GM19351 (cell line): ENCODE results near the gene SURF2.
"Not testable (repeated sequence)": the region's sequence is repeated elsewhere in the genome, so short reads cannot be mapped to it uniquely, and the experiment has no call there.

Source experiments
- ATAC-seq: cut with Tn5 transposase; IDR thresholded peaks from one replicate; pipeline ENCODE4 v1.9.1; 2021; ENCODE audit warnings: mild to moderate bottlenecking, moderate library complexity; ENCODE audit not compliant: unreplicated experiment

SURF2 gene

DNA sequence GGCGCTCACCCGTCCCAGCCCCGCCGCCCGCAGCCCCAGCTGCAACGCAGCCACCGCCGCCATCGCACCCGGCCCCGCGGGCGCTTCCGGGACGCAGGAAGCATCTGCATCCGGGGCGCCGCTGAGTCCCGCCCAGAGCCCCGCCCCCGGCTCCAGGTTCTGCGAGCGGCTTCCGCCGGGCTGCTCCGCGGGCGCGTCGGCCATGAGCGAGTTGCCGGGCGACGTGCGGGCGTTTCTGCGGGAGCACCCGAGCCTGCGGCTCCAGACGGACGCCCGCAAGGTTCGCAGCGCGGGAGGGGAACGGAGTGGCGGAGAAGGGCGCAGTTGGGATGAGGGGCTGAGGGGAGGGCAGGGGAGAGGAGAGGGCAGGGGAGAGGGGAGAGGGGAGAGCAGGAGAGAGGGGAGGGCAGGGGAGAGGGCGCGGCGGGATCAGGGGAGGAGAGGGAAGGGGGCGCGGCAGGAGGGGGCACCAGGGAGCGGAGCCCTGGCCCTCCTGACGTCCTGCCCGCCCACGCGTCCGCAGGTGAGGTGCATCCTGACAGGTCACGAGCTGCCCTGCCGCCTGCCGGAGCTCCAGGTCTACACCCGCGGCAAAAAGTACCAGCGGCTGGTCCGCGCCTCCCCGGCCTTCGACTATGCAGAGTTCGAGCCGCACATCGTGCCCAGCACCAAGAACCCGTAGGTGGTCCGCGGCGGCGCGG, at the start of gene SURF2, which contains the start of gene SURF1:
TSS of gene SURF2 (plus strand) at position 160 of the 701 bp plus-strand sequence. CDS start at position 203, 43 bp downstream.
TSS of gene SURF1 (minus strand) at position 97 of the 701 bp plus-strand sequence. CDS start at position 63, 34 bp downstream.
- peak; percentile 79 for ATAC-seq

DNA sequence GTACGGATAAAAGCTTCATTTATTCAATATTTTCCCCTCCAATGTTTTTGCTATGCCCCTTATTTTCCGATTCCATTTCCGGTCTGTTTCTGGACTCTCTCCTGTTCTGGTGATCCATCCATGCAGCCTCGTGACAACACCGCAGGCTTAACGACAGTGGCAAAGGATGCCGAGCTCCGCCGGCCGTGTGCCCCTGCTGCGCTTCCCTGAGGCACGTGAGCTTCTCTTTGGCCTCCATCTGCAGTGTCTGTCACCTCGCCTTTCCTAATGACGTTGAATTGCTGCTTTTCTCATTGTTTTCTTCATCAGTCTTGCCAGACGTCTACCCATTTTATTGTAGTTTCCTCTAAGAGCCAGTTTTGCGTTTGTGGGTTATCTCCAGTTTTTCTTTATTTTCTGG, 49.0 kb upstream of the SURF2 start:
- ATAC-seq = no peak

DNA sequence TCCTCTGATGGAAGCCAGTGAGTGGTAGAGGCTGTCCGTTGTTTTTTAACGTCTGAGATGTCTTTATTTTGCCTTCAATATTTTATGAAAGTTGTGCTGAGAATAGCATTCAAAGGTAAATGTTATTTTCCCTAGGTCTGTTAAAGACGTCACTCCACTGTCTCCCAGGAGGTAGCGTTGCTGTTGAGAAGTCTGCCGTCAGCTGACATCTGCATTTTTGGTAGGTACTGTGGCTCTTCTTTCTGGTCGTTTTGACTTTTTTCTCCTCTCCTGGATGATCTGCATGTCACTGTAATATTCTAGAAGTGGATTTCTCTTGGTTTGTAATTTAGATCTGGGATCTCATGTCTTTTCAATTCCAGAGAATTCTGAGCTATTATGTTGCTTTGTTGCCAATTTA, 46.7 kb upstream of the SURF2 start:
- no peak for ATAC-seq

DNA sequence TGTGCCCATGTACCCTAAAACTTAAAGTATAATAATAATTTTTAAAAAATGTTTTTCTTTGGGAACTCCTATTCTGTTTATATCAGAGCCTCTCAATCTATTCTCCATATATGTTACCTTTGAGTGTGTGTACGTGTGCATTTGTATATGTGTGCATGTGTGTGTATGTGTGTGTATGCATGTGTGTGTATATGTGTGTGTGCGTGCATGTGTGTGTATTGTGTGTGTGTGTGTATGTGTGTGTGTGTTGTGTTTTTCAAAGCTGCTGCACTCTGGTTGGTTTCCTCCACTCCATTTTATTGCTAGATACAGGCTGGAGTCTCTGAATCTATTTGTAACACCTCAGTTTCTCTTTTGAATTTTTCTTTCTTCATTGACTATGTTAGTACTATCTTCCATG, 40.4 kb upstream of the SURF2 start:
- no peak for ATAC-seq

DNA sequence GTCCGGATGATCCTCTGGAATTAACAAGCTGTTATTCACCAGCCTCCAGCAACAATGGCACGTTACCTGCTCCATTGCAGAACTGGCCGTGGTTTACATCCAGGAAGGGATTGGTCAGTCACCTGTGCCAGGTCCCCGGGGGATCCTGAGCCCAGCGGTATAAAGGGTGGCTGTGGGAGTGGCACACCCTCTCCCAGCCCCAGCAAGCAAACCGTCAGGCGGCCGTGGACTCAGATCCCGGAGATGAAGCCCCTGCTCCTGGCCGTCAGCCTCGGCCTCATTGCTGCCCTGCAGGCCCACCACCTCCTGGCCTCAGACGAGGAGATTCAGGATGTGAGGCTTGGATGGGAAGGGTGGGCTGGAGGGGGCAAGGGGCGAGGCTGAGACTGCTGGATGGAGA, 38.8 kb upstream of the SURF2 start:
- not testable (repeated sequence) for ATAC-seq

DNA sequence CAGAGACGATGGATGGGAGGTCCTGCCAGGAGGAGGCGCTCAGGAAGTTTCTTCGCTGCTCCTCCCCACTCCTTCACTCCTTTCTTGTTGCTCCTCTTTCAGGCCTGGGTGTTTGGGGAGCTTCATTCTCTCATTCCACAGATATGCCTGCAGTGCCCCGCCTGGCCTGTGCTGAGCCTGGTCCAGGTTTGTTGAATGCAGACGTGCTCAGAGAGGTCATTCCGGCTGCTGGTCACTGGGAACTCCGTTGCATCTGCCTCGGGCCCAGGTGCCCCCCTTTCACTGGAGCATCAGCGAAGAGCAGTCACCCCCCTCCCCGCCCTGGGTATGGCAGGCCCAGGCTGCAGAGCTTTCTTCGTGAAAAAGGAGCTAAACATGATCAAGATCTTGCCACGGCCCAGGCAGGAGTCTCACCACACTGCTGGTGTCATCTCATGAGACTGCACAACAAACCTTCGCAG, 35.9 kb upstream of the SURF2 start:
- ATAC-seq = no peak

DNA sequence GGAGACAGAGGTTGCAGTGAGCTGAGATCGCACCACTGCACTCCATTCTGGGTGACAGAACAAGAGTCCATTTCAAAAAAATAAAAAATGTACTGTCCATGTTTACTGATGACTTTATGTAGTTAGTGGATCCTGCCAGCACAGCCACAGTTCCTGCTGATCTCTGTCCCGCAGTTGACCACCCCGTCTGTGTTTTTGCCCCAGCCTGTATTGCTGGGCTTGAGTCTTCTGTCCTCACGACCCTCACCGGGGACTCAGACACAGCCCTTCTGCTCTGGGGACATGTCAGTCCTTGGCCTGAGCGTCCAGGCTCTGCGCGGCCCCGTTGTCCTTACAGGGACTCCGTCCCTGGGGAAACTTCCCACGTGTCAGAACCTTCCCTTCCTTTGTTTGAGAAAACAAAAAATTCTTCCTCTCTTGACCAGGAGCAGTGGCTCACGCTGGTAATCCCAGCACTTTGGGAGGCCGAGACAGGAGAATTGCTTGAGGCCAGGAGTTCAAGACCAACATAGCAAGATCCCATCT, 34.9 kb upstream of the SURF2 start:
- ATAC-seq = no peak

DNA sequence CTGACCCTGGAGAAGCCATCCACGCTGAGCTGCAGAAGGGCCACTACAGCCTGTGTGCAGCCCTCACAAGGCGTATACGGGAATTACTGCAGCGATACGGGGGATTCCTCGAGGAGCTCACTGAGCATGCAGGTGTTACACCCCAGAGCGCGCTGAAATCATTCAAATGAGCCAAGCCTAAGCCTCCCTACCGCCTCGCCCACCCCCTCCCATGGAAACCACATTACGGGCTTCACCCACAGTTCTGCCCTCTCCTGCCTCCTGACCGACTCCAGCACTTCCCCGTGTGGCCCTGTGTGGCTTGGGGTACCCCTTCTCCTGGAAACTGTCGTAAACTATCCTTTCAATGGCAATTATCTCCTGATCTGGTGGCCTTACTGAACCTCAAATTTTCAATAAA, 33.6 kb upstream of the SURF2 start:
- ATAC-seq = no peak

DNA sequence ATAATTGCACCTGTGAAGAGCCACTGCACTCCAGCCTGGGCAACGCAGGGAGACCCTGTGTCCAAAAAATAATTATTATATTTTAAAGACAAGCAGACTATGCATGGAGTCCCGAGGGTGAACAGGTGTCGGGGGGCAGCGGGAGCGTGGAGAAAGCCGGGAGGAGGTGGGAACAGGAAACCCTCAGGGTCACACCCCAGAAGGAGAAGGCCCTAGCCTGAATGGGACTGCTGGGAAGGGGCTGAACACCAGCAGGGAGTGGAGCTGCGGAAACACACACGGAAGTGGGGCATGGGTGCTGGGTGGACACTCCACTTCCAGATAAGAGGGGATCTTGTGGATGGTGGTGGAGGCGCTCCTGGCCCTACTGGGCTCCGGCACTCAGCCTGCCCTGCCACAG, 33.1 kb upstream of the SURF2 start:
- no peak for ATAC-seq

DNA sequence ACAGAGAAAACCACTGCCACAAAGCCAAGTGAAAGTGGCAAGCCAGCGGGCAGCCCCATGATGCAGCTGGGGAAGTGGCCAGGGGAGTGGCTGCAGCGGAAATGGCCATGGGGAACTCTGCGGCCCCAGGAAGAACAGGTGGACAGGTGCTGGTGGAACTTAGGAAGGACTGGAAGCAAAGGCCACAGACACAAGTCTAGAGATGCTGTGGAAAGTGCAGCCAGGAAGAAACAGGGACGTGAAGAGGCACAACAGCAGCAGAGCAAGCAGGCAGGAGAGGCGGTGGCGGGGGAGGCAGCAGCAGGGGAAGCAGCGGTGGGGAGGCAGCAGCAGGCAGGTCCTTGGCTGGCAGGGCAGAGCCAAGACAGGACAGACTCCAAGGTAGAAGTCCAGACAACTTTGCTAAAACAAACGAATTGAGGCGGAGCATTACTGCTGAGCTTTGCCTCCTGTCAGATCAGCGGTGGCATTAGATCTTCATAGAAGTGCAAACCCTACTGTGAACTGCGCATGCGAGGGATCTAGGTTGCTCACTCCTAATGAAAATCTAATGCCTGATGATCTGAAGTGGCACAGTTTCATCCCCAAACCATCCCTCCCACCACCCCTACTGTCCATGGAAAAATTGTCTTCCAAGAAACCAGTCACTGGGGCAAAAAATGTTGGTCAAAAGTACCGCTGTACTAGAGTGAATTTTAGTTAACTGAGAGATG, 32.2 kb upstream of the SURF2 start:
- ATAC-seq = no peak

DNA sequence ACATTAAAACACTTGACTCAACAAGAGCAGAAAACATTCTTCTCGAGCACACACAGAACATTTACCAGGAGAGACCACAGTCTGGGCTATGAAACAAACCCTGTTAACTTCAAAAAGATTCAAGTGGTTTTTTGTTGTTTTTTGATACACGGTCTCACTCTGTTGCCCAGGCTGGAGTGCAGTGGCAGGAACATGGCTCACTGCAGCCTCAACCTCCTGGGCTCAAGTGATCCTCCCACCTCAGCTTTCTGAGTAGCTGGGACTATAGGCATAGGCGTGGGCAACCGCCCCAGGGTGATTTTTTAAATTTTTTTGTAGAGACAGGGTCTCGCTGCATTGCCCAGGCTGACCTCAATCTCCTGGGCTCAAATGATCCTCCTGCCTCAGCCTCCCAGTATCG, 29.3 kb upstream of the SURF2 start:
- ATAC-seq = not testable (repeated sequence)

DNA sequence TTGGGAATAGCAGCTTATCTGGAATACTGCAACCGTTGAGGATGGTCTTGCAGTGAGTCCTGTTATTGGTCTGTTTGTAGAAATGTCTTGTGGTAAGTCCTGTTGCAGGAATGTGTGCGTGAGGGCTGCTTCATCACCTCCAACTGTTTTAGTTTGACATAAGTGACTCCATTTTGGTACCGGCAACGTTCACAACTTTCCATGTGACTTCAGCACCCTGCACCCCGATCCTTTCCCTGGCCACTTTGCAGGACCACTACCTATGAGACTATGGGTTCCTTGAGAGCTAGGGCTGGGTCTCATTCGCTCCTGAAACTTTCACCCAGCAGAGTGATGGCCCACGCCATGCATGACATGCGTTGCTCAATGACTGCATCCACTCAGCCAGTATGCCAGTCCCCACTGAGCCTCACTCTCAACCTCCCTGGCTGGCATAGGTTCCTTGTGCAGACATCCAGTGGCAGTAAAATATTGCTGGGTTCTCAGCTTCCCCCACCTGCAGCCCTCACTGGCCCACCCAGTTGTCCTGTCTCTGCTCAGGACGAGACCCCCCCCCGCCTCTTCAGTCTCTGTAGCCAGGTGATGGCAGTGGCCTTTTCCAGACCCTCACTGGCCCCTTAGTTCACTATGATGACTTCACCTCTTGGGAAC, 28.4 kb upstream of the SURF2 start:
- no peak for ATAC-seq

DNA sequence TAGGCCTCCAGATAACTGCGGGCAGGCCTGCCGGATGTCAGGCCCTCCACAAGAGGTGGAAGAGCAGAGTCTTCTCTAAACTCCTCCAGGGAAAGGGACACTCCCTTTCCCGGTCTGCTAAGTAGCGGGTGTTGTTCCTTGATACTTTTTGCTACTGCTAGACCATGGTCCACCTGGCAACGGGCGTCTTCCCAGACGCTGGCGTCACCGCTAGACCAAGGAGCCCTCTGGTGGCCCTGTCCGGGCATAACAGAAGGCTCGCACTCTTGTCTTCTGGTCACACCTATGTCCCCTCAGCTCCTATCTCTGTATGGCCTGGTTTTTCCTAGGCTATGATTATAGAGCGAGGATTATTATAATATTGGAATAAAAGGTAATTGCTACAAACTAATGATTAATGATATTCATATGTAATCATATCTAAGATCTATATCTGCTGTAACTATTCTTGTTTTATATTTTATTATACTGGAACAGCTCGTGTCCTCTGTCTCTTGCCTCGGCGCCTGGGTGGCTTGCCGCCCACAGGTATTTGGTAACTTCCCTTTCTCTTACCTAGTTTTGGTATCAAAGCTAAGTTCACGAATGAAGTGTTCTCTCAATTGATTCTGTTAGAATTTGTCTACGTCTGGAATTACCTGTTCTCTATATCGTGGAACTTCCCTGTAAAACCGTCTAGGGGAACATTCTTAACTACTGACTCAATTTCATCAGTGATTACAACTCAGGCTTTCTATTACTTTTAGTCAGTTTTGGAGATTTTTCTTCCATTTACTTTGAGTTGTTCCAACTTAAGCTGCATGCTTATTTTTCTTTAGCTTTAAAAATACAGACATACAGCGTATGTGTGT, 26.8 kb upstream of the SURF2 start:
- ATAC-seq = not testable (repeated sequence)

DNA sequence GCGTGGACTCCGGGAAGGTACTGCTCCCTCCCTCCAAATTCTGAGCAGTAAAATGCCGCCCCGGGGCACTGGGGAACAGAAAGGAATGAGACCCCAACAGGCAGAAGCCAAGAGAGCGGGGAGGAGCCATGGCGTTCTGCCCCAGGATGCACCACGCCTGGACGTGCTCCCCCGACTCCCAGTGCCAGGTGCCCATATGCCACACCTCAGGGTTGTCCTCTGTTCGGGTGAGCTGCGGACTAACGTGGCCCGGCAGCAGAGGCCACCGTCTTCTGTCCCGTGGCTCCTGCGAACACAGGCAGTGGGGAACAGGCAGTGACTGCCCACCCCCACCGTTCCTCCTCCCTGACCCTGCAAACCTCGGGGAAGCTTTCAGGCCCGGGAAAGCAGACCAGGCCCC, 25.1 kb upstream of the SURF2 start:
- no peak for ATAC-seq

DNA sequence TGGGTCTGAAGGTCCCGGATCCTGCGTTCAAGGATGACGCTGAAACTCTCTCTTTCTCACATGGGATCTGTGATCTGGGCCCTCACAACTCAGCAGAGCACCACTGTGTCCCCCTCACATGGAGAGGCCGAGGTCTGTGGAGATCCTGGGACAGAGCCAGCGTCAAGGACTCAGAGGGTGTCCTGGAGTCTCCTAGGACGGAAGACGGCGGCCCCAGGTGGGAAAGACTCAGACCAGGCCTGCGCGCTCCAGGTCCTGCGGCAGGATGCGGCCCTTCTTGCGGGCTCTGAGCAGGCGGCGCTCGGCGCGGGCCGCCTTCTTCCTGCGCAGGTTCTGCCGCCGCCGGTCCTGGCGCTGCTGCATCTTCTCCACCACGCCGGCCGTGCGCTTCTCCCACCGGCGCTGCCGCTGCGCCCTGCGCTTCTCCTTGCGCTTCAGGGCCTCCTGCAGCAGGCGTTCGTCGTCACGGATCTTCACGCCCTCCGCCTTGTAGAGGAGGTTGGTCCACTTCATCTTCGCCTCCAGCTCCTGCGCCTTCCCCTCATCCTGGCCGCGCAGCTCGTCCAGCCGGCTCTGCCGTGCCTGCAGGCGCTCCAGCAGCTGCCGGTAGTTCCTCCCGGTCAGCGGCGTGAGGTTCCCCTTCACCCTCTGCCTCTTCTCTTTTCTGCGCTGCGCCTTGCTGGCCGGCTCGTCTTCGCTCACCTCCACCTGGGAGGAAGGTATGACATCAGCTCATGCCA, 24.5 kb upstream of the SURF2 start:
- ATAC-seq = no peak

DNA sequence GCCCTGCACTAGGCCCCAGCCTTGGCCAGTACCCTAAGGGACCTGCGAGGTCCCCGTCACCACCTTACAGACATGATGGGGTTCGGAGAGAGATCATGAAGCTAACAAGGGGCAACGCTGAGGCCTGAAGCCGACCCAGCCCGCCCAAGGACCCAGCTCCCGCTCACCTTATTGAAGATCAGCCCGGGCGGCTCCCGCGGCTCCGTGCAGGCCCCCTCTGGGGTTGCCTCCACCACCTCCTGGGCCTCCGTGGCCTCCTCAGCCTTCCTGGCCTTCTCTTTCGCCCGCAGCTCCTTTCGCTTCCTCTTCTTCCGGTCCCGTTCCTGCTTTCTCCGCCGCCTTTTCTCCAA, 24.0 kb upstream of the SURF2 start:
- no peak for ATAC-seq

DNA sequence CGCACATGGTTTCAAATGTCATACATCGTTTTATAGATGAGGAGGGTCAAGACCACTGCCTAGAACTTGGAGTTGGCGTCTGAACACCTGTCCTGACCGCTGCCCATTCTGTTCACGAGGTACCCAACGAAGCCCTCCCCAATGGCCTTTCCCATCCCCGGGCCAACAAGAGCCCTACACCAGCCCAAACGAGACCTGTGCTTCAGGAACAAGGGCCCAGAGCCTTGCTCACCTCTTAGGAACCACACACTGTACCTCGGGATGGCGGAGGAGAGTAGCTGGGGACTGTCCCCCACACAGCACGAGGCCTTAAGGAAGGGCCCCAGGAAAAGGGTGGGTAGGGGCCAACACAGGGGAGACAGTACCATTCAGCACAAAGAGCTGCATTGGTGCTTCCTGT, 23.3 kb upstream of the SURF2 start:
- ATAC-seq = no peak

DNA sequence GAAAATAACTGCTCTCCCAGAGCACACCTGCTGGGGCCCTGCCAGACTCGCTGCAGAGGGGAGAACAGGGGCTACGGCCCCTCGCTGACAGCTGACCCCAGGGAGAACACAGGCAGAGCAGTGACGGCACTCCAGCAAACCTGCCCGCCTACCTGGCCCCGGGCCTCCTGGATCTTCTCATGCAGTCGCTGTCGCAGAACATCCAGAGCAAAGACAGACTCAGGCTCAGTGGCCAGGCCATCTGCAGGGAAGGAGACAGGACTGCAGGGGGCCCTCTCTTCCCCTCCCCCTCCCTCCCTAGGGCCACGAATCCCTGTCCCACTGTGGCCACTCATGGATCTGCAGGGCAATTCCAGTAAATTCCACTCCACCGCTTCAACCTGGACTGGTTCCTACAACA, 22.8 kb upstream of the SURF2 start:
- no peak for ATAC-seq

DNA sequence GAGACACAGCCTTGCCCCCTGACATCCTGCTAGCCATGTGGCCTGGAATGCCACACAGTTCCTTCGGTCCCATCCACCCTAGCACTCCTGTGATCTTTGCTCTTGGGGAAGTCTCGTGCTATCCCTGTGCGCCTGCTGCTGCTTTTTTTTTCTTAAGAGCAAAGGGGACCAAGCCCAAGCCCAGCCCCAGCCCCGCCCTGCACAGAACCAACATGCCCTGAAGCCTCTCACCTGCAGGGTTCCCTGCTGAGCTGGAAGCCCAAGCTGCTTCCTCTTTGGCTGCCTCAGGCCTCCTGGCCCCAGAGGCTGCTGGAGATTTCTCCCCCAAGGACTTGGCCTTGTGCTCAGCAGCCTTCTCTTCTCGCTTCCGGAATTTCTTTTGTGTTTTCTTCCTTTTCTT, 22.2 kb upstream of the SURF2 start:
- ATAC-seq = no peak

DNA sequence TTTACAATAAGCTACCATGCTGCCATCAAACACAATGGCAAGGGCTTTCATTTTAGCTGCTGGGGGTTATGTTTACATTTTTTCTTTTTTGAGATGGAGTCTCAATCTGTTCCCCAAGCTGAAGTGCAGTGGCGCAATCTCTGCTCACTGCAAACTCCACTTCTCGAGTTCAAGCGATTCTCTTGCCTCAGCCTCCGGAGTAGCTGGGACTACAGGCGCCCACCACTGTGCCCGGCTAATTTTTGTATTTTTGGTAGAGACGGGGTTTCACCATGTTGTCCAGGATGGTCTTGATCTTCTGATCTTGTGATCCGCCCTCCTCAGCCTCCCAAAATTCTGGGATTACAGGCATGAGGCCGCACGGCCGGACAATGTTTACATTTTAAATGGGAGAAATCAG, 21.5 kb upstream of the SURF2 start:
- not testable (repeated sequence) for ATAC-seq
